Measurements from ENCODE around the gene HIRIP3. TPM values are rescaled to one million over a fixed set of nuclear protein-coding genes. Genes with fewer than 3 reads are reported as not detected.

The HIRIP3 gene
- total RNA-seq, 1 donor from 2014 or later, result 14.2 TPM

DNA sequence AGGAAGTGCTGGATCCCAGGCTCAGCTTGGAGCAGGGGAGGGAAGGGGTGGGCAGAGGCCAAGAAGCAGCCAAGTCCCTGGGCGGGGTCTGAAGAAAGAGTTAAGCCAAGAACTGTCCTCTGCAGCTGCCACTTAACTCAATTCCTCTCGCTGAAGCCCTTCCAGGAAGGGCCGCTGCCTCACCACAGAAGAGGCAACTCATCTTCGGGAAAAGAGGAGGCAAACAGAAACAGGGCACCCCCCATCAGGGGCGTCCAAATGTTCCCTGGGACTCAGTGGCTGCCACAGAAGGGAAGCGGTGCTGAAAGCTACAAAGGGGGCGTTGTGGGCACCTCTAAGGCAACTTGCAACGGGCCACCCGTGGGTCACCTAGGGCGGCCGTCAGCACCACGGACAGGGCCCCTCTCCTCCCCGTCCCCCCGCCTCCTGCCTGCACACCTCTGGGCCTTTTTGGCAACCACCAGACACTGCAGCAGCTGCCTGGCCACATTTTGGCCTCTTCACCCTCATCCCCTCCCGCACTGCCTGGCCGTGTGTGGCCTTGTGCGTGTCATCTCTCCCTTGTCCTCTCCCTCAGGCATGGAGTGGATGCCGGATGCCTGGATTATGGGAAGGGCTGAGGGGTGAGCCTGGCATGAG lies 33.1 kb upstream of the HIRIP3 start:
- ChIA-PET POLR2A (interaction anchor here (0.6 kb wide), 1 partner anchor 621 kb away, joined by 3 read pairs; no protein-coding TSS in a partner anchor), CTCF (no interaction called here)
- intact Hi-C loops (cut with micrococcal nuclease), result no loop called here
- TF ChIP-seq, protein P1, sequence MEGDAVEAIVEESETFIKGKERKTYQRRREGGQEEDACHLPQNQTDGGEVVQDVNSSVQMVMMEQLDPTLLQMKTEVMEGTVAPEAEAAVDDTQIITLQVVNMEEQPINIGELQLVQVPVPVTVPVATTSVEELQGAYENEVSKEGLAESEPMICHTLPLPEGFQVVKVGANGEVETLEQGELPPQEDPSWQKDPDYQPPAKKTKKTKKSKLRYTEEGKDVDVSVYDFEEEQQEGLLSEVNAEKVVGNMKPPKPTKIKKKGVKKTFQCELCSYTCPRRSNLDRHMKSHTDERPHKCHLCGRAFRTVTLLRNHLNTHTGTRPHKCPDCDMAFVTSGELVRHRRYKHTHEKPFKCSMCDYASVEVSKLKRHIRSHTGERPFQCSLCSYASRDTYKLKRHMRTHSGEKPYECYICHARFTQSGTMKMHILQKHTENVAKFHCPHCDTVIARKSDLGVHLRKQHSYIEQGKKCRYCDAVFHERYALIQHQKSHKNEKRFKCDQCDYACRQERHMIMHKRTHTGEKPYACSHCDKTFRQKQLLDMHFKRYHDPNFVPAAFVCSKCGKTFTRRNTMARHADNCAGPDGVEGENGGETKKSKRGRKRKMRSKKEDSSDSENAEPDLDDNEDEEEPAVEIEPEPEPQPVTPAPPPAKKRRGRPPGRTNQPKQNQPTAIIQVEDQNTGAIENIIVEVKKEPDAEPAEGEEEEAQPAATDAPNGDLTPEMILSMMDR (IDR thresholded peaks at IDR 0.05), result no peak
- Mint-ChIP-seq H3K27me3 (peaks cover 52% of the 10 kb centered on the region), H3K4me1 (peaks cover 8% of the 10 kb centered on the region), H3K4me3 (no peak overlapping the region), H3K9me3 (no peaks in the 10 kb centered on the region), H3K27ac (no peak overlapping the region), H3K36me3 (ENCODE audit: low read depth) (no peaks in the 10 kb centered on the region)
- DNase-seq, result no peak
- peak; percentile 43 for ATAC-seq (ENCODE audit: low read depth)

DNA sequence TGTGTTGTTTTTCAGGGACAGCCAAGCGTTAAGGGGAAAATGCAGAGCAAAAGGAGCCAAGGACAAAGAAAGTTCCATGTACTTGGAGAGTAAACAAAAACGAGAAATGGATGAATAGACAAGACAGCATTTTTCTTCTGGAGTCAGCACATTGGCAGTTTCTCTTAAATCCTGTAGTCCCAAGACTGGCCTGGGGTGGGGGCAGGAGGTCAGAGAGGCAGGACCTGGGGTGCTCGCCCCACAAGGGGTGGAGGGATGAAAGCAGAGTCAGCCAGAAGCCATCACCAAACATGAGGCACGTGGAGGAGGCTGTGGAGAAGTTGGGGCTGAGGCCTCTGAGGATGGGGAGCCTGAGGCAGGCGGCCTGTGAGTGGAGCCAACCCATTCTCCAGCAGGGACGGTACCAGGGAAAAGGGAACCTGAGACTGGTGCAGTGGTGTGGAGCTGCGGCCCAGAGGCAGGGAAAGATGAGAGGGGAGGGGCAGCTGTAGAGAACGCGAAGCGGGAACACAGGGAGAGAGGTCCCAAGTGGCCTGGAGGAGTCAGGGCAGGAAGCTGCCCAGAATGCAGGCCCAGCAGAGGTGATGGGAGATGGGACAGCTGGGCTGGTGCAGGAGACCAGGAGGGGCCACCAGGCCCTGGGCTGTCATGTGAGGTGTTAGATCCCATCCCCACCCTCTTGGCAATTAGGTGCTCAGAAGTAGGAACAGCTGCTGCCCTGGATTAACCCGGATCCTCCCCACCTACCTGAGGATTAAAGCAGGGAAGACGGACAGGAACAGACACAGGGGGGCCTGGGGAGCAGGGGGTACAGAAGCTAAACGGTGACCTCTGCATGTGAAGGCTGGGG lies 32.4 kb upstream of the HIRIP3 start:
- DNase-seq, result no peak
- H3K27ac Mint-ChIP-seq, result no peak overlapping the region
- TF ChIP-seq, protein P1 (IDR thresholded peaks at IDR 0.05), result no peak
- peaks cover 48% of the 10 kb centered on the region for H3K27me3 Mint-ChIP-seq
- ChIA-PET POLR2A (interaction anchor here (0.6 kb wide), 1 partner anchor 622 kb away, joined by 3 read pairs; no protein-coding TSS in a partner anchor), CTCF (no interaction called here)
- H3K36me3 Mint-ChIP-seq (ENCODE audit: low read depth), result no peaks in the 10 kb centered on the region
- intact Hi-C loops (cut with micrococcal nuclease), result no loop called here
- H3K4me3 Mint-ChIP-seq, result no peak overlapping the region
- no peak for ATAC-seq (ENCODE audit: low read depth)
- H3K4me1 Mint-ChIP-seq, result peaks cover 8% of the 10 kb centered on the region
- H3K9me3 Mint-ChIP-seq, result no peaks in the 10 kb centered on the region

DNA sequence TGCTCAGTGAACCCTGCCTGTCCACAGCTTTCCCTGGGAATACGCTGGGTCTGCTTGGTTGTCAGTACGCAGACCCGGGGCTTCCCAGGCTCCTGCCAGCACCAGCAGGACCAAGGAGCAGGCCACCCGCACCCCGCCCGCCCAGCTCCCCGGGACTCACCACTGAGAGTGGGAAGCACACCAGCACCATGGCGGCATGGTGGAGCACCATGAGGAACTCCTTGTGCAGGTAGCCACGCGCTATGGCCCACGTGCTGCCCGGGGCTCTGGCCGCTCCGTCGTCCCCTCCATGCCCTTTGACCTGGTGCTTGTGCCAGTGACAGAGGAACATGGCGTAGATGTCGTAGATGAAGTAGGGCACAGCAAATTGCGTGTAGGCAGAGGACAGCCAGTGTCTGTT lies 31.0 kb upstream of the HIRIP3 start:
- no peaks in the 10 kb centered on the region for H3K9me3 Mint-ChIP-seq
- TF ChIP-seq, protein P1 (IDR thresholded peaks at IDR 0.05), result no peak
- H3K27me3 Mint-ChIP-seq, result peaks cover 40% of the 10 kb centered on the region
- H3K4me1 Mint-ChIP-seq, result peaks cover 6% of the 10 kb centered on the region
- ATAC-seq (ENCODE audit: low read depth) (no peak), DNase-seq (no peak)
- no peak overlapping the region for H3K4me3 Mint-ChIP-seq
- POLR2A ChIA-PET, result no interaction called here
- intact Hi-C loops (cut with micrococcal nuclease), result no loop called here
- CTCF ChIA-PET, result no interaction called here
- H3K36me3 Mint-ChIP-seq (ENCODE audit: low read depth), result no peaks in the 10 kb centered on the region
- no peak overlapping the region for H3K27ac Mint-ChIP-seq

DNA sequence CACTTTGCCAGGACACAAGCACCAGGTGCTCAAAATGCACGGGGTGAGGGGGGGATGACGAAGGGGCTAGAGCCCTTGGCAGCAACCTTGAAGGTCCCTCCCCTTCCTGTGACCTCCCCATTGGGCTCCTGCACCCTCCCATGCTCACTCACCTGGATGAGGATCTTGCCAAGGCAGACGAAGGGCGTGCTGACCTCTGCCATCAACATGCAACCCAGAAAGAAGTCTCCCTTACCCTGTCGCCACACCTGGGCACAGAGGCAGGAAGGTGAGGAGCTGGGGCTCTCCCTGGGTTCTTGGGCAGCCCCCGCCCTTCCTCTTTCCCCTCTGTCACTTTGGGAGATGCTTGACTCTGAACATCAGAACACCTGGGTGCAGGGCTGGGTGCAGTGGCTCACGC lies 30.2 kb upstream of the HIRIP3 start:
- H3K9me3 Mint-ChIP-seq, result no peaks in the 10 kb centered on the region
- POLR2A ChIA-PET, result no interaction called here
- TF ChIP-seq, protein P1 (IDR thresholded peaks at IDR 0.05), result no peak
- peaks cover 38% of the 10 kb centered on the region for H3K27me3 Mint-ChIP-seq
- no peaks in the 10 kb centered on the region for H3K36me3 Mint-ChIP-seq (ENCODE audit: low read depth)
- ATAC-seq (ENCODE audit: low read depth) (no peak), DNase-seq (no peak)
- intact Hi-C loops (cut with micrococcal nuclease), result no loop called here
- H3K27ac Mint-ChIP-seq, result no peak overlapping the region
- CTCF ChIA-PET, result no interaction called here
- no peak overlapping the region for H3K4me3 Mint-ChIP-seq
- peaks cover 15% of the 10 kb centered on the region for H3K4me1 Mint-ChIP-seq

DNA sequence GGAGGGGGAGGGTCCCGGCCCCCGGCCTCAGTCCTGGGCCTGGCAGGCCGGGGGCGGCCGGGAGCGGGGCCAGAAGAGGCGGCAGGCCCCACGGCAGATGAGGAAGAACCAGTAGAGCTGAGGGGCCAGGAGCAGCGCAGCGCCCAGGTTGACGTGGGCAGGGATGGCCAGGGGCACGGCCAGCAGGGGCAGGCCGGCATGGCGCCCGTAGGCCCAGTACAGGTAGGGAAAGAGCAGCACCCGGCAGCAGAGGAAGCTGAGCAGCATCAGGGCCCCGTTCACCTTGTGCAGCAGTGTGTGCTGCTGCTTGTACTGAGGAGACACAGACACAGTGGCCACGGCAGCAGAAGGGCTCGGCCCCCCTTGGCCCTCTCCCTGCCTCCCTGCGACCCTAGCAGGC lies 29.7 kb upstream of the HIRIP3 start:
- Mint-ChIP-seq H3K27ac (no peak overlapping the region), H3K36me3 (ENCODE audit: low read depth) (no peaks in the 10 kb centered on the region), H3K27me3 (peaks cover 36% of the 10 kb centered on the region), H3K4me1 (peaks cover 15% of the 10 kb centered on the region), H3K9me3 (no peaks in the 10 kb centered on the region), H3K4me3 (no peak overlapping the region)
- POLR2A ChIA-PET, result no interaction called here
- TF ChIP-seq, protein P1 (IDR thresholded peaks at IDR 0.05), result no peak
- CTCF ChIA-PET, result no interaction called here
- ATAC-seq (ENCODE audit: low read depth) (no peak), DNase-seq (no peak)
- intact Hi-C loops (cut with micrococcal nuclease), result no loop called here

Measured in activated B cell treated with CpG ODN at 0.5 μM for 24 hours (primary cell).